ENCODE results near the gene ZMYND8.
A peak's percentile ranks its signal among the peaks of the same experiment; 100 is the strongest.

ZMYND8 gene

DNA sequence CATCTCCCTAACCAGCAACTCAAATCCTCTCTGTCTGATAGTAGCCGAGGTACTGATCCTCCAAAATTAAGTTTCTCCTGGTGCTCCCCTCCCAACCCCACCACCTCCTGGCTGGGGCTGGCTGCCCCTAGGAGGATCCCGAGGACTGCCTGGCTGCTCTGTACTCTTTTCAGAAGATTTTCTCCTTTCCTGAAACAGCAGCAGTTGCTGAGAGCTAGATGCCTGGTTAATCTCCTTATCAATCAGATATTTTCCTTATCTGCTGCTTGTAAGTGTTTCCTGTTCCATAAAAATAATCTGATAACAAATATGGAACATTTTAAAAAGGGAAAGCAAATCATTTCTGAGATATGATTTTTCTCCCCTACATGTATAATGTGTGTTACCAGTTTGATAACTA lies 52.8 kb downstream of the ZMYND8 start:
- H3K4me3 ChIP-seq (ENCODE audit: low read length) = no peak overlapping the region
- DNase-seq (ENCODE audit: low read depth) = no peak
- TF ChIP-seq, protein P1, sequence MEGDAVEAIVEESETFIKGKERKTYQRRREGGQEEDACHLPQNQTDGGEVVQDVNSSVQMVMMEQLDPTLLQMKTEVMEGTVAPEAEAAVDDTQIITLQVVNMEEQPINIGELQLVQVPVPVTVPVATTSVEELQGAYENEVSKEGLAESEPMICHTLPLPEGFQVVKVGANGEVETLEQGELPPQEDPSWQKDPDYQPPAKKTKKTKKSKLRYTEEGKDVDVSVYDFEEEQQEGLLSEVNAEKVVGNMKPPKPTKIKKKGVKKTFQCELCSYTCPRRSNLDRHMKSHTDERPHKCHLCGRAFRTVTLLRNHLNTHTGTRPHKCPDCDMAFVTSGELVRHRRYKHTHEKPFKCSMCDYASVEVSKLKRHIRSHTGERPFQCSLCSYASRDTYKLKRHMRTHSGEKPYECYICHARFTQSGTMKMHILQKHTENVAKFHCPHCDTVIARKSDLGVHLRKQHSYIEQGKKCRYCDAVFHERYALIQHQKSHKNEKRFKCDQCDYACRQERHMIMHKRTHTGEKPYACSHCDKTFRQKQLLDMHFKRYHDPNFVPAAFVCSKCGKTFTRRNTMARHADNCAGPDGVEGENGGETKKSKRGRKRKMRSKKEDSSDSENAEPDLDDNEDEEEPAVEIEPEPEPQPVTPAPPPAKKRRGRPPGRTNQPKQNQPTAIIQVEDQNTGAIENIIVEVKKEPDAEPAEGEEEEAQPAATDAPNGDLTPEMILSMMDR (conservative IDR thresholded peaks at IDR 0.05; ENCODE audit: low read length) = no peak

DNA sequence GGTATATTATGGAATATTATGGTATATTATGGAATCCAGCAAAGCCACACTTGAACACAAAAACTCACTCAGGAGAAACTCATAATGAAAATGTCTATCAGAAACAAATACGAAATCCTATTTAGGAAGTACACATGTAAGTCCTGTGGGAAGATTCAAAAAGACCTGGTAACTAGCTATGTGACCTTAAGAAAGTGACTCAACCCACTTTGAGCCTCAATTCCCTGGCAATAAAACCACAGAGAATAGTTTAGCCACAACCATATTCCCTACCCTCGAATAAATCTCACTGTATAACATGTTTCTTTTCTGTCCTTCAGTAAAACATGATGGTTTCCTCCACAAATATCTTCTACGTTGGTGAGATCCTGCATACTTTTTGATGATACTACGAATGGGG lies 56.4 kb downstream of the ZMYND8 start:
- no peak overlapping the region for H3K4me3 ChIP-seq (ENCODE audit: low read length)
- DNase-seq (ENCODE audit: low read depth) = peak; percentile 40
- TF ChIP-seq, protein P1 (conservative IDR thresholded peaks at IDR 0.05; ENCODE audit: low read length) = no peak

DNA sequence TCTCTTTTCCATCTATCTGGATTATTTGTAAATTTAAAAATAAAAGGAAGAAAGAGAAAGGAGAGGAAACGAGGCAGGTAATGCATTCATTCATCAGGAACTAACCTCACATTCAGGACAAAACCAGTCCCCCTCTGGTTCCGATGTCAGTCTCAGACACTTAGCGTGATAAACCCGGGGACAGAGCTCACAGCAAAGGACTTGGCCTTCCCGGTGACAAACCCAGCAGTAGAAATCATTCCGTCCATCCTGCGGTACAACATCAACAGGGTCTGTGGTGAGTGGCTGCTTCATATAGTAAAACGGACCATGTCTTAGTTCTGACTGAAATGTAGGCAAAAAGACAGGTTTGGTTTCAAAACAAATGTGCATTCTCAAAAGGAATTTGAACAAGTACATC lies 57.9 kb downstream of the ZMYND8 start:
- no peak overlapping the region for H3K4me3 ChIP-seq (ENCODE audit: low read length)
- no peak for DNase-seq (ENCODE audit: low read depth)
- TF ChIP-seq, protein P1 (conservative IDR thresholded peaks at IDR 0.05; ENCODE audit: low read length) = no peak

DNA sequence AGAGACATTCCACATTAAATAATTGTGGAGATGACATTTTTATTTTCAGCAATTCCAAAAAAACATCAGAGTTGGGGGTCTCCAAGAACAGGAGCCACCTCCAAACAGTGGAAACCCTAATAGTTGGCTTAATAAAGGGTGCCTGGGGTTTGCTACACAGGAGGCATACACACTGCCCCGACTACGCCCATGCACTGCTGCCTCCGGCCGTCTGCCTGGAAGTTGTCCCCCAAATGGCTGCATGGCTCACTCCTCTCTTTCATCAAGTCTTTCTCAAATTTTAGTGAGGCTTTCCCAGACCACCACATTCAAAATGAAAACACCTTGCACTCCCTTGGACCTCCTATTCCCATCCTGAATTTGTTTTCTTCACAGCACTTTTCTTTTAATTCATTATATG lies 58.8 kb downstream of the ZMYND8 start:
- TF ChIP-seq, protein P1 (conservative IDR thresholded peaks at IDR 0.05; ENCODE audit: low read length) = no peak
- no peak overlapping the region for H3K4me3 ChIP-seq (ENCODE audit: low read length)
- DNase-seq (ENCODE audit: low read depth) = no peak

DNA sequence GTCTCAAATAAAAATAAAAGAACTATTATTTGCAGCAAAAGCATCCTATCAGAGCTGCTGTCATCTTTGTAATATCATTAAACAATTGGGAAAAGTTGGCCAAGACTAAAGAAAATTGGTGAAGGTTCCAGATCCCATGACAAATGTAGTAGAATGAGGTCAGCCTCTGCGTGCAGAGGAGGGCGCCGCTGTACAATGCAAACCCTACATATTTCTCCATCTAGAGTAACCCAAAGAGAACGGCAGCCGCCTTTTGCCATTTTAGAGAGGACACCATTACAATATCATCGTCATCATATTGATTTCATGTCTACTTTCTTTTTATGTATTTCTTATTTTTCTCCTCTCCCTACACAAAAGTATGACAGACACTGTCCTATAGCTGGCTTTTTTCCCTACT lies 59.5 kb downstream of the ZMYND8 start:
- no peak overlapping the region for H3K4me3 ChIP-seq (ENCODE audit: low read length)
- no peak for DNase-seq (ENCODE audit: low read depth)
- TF ChIP-seq, protein P1 (conservative IDR thresholded peaks at IDR 0.05; ENCODE audit: low read length) = no peak

DNA sequence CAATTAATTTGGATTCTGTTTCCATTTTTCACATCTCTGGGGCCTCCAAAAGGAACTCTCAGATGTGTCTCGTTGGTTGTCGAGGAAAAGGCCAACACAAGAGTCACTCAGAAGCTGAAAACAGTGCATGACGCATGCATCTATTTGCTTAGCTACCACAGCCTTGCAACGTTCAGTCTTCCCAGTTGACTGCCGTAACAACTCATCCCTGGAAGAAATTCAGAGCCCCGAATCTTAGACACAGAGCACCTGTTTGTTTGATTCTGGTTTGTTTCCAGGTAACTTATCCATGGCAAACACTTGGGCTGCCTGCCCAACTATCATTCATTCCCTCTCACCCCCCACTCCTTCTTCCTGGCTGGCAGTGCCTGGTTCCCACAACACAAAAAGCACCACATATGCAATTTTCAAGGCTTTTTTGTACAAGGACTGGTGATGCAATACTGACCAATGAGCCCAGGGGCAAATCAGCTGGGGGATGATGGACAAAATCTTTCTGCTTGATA lies 60.5 kb downstream of the ZMYND8 start:
- TF ChIP-seq, protein P1 (conservative IDR thresholded peaks at IDR 0.05; ENCODE audit: low read length) = no peak
- no peak overlapping the region for H3K4me3 ChIP-seq (ENCODE audit: low read length)
- DNase-seq (ENCODE audit: low read depth) = no peak

DNA sequence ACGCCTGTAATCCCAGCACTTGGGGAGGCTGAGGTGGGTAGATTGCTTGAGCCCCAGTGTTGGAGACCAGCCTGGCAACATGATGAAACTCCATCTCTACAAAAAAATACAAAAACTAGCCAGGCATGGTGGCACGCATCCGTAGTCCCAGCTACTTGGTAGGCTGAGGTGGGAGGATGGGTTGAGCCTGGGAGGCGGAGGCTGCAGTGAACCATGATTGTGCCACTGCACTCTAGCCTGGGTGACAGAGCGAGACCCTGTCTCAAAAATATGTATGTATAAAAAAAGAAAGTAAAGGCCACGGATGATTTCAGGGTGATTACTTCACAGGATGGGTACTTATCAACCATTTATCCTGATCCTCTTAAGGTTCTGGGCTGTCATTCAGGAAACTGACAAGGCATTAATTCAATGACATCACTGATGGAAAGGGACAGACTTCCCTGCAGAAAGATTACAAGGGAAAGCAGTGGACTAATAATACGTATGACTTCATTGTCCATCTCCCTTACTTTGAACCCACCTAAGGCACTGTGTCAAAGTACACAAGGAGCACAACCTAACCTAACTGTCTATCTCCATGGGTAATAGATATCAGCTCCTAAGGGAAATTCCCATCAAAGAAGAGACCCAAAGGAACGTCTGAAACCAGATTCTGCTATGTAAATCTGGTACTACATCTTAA lies 61.2 kb downstream of the ZMYND8 start:
- TF ChIP-seq, protein P1 (conservative IDR thresholded peaks at IDR 0.05; ENCODE audit: low read length) = no peak
- no peak overlapping the region for H3K4me3 ChIP-seq (ENCODE audit: low read length)
- no peak for DNase-seq (ENCODE audit: low read depth)
